CD4-positive, alpha-beta T cell treated with Interleukin-6 at 100 ng/mL for 8 hours (primary cell): Measurements from ENCODE around the gene VWC2.

Experiments used
- DNase-seq: peaks from one replicate; pipeline ENCODE4 v3.0.0-alpha.2; 2020; ENCODE audit warnings: mixed read lengths, low spot score

VWC2 gene

GRCh38 chr7:49773218-49773935, at the start of gene VWC2:
Gene VWC2 (plus strand): TSS chr7:49773638. CDS start chr7:49775436, 1,798 bp downstream.
- DNase-seq = no peak

DNA sequence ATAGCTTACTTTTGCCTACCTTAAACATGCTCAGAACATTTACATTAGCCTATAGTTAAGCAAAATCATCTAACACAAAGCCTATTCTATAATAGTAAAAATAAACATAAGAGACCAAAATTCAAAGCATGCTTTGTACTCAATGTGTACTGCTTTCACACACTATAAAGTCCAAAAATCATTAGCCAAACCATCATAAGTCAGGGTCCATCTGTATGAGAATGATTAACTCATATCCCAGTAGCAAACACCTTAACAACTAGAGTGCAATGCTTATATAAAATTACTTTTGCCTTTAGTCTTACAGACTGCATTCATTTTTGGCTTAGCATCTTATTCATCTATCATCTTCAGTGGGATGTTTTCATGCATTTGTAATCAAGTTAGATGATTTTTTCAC, 49.4 kb upstream of the VWC2 start:
- DNase-seq = no peak

DNA sequence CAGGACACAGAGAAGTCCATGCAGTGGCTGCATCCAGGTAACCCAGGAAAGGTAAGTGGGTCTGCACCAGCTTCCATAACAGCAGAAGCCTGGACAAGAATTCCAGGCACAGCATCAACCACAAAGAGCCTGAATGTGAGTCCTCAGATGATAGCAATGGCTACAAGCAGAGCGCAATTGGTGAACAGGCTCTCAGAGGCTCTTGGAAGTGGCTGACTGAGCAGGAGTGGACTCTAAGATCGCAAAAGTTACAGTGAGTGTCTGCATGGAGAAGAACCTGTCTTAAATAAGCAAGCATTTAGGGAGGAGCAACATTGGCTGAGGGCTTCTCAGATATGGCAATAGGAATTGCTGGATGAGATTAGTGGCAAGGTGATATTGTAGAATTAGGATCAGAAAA, 41.6 kb upstream of the VWC2 start:
- DNase-seq = no peak

GRCh38 chr7:49762666-49763065, 10.8 kb upstream of the VWC2 start:
- no peak for DNase-seq

GRCh38 chr7:49763791-49764190, 9.6 kb upstream of the VWC2 start:
- DNase-seq = no peak

DNA sequence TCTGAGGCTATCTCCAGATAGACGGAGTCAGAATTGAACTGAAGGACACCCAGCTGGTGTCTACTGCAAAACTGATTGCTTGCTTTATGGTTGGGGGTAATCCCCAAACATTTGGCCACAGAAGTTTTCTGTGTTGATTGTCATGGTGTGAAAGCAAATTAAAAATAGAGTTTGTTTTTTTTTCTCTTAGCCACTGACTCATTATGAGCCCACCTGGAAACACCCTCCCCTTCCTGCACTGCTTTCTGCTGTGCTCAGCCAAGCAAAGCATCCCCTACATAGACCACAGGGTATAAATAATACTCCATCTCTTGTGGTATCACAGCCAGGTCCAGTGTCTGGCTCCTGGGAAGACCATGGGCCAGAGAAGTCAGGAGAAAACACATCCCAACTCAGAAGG, 6.5 kb upstream of the VWC2 start:
- no peak for DNase-seq

GRCh38 chr7:49767719-49768118, 5.7 kb upstream of the VWC2 start:
- no peak for DNase-seq

GRCh38 chr7:49768254-49768653, 5.2 kb upstream of the VWC2 start:
- no peak for DNase-seq

- DNase-seq = no peak
Measured at GRCh38 chr7:49768835-49769234, 4.6 kb upstream of the VWC2 start.

DNA sequence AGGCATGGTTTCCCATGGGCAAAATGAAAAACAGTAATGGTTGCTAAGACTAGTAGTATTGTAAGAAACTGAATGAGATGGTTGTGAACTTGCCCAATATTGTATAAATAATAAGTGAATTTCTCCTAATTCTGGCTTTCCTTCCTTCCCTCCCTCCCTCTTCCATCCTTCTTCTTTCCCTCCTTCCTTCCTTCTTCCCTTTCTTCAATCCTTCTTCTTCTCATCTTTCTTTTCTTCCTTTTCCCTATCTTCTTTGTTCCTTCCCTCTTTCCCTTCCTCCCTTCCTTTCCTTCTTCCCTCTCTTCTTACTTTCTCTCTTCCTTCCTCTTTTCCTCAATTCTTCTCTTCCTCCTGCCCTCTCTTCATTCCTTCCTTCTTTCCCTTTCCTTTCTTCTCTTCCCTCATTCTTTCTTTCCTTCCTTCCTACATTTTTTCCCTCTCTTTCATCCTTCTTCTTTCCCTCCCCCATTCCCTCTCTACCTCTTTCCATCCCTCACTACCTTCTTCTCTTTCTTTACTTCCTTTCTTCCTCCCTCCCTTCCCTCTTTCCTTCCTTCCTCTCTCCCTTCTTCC, 4.1 kb upstream of the VWC2 start:
- DNase-seq = no peak

DNA sequence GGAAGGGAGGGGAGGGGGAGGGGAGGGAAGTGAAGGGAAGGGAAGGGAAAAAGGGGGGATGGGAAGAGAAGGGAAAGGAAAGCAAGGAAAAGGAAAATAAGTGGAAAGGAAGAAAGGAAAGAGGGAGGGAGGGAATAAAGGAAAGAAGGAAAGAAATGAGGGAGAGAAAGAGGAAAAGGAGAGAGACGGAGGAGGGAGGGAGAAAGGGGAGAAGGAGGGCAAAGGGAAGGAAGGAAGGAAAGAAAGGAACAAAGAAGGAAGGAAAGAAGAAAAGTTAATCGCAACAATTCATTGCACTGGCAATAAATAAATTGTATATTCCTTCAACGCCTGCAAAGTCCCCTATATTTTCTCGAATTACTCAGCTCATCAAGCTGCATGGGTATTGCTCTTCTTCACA, 2.6 kb upstream of the VWC2 start:
- no peak for DNase-seq

- no peak for DNase-seq
Measured at GRCh38 chr7:49771427-49772176, 1.8 kb upstream of the VWC2 start.

- DNase-seq = no peak
Measured at GRCh38 chr7:49772916-49773217, 571 bp upstream of the VWC2 start.

DNA sequence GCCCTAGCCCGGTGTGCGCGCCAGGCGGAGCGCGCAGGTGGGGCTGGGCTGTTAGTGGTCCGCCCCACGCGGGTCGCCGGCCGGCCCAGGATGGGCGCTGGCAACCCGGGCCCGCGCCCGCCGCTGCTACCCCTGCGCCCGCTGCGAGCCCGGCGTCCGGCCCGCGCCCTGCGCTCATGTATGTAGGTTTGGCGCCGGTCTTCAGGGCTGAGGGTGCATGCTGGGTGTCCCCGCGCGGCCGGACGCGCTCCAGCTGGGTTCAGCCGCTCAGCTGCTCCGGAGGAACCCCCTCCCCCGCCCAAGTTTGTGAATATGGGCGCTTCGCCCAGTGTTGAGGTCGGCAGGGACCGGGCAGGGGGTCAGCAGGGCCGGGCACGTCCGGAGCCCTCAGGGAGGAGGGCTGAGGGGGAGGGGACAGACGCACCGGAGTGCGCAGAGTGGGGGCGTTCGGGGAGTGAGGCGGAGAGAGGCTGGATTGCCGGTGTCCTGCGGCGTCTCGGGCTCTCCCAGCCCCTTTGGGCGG, 559 bp downstream of the VWC2 start:
- no peak for DNase-seq

DNA sequence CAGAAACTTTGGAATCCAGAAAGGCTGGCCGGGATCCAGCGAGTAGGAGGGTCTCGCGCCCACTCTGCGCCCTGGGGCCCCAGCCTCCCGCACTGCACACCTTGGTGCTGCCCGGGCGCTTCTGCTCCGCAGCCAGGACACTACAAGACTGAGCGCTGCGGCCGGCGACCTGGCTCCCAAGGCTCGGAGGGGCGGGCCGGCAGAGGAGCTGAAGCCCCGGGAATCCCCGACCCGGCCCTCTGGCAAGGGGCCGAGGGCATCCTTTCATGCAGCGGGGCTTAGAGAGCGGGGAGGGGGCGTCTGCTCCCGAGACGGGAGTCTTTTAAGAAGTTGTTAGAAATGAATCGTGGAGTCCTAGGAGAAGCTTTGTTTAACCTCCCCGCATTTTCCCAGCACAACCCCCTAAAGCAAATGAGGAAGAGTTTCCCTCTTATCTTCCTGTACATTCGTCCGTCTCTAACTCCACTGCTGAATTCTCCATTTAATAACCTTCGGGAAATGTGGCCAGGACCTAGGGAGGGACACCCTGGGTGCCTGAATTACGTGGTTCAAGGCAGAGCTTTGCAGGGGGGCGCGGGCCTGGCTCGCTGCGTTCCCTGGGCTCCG, 1.1 kb downstream of the VWC2 start:
- DNase-seq = no peak

- DNase-seq = no peak
Measured at GRCh38 chr7:49775065-49775948, 1.9 kb downstream of the VWC2 start.

DNA sequence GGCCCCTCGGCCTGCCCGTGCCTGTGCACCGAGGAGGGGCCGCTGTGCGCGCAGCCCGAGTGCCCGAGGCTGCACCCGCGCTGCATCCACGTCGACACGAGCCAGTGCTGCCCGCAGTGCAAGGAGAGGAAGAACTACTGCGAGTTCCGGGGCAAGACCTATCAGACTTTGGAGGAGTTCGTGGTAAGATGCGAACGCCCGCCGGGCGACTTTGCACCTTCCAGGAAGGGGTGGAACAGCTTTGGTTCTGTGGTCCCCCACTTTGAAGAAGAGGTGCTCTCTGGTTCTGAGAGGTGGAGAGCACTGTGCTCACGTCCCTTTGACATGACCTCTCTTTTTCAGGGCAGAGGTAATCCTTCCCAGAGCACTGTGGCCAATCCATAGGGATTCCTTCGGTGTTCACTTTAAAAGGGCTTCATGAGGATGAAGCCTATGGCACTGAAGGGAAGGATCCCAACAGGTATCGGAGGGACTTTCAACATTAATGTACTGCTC, 2.6 kb downstream of the VWC2 start:
- DNase-seq = no peak

GRCh38 chr7:49776994-49777393, 3.6 kb downstream of the VWC2 start:
- no peak for DNase-seq

DNA sequence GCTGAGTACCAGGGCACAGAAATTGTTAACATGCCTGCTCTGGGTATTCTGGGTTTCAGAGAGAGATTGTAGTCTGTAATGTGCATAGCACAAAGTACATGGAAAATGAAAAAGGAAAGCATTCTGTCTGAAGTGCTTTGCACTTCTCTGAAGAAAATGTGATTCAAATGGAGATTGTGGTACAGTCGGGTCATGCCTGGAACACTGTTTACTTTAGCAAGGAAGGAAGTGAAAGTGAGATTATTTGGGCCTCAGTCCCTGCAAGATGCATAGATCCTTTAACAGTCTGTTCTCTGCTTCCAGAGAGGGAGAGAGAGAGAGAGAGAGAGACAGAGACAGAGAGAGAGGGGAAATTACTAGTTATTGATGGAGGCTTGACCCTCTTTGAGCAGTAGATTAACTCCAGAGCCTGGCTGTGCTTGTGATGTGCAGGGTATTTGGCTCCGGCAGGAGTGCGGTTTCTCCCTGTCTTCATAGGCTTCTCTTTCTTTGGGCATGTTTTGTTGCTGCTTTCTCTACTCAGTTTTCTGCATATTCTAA, 5.4 kb downstream of the VWC2 start:
- no peak for DNase-seq

- DNase-seq = no peak
Measured at GRCh38 chr7:49780953-49781352, 7.5 kb downstream of the VWC2 start.

DNA sequence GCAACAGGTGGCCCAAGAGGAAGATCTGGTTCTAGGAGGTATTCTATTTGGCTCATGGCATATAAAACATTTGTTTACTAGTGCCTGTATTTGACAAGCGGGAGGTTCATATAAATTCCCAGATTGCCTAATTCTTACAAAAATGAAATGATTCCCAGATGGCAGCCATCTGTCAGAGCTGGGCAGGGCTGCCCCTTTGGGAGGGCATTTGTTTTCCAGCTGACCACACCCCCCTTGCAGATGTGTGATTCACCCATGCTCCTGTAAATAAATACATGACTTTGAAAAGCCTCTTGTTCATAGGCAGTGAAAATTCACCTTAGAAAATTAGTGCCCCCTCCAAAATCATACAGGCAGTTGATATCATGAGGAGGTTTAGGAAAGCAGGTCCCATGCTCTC, 8.6 kb downstream of the VWC2 start:
- no peak for DNase-seq
